Endothelial cell of umbilical vein (primary cell): ENCODE results near the gene EEFSEC. TPM values are rescaled to one million over a fixed set of nuclear protein-coding genes. Genes with fewer than 3 reads are reported as not detected.

Experiments
- BruUV-seq: library from RNA; stranded (reverse); fragments of 400-500 nt; replicated peaks from 2 replicates; lab custom pipeline; 2021; lab: Mats Ljungman, UMichigan
- CTCF ChIA-PET: fragments of 300-600, 350-600 bp; sonication (Branson Sonifier 250); formaldehyde crosslinking; loops from one replicate; lab custom pipeline; 2021; ENCODE audit warnings: antibody characterized with exemption, inconsistent platforms; lab: Charles Lee
- POLR2A ChIA-PET: fragments of 300-600, 350-600 bp; sonication (Branson Sonifier 250); formaldehyde crosslinking; loops from one replicate; lab custom pipeline; 2021; ENCODE audit warnings: antibody characterized with exemption, inconsistent platforms; lab: Charles Lee
- DNase-seq: peaks from one replicate; pipeline ENCODE4 v3.0.0-alpha.2; 2011; ENCODE audit warnings: low read depth, low spot score
- FAIRE-seq: peaks from 2 replicates; lab custom pipeline; 2011; peaks lifted over from hg19 to GRCh38; lab: Jason Lieb, UNC
- H2AFZ ChIP-seq: 2 replicates; pipeline ENCODE4 v1.6.0; 2012; ENCODE audit warnings: low read depth, low read length, control low read depth, inconsistent platforms
- H3K27ac ChIP-seq: 2 replicates; pipeline ENCODE4 v1.5.1; 2011; ENCODE audit warnings: low read depth, mild to moderate bottlenecking, control low read depth, low read length, moderate library complexity; ENCODE audit not compliant: insufficient read depth
- H3K27me3 ChIP-seq, 2 experiments: 2 replicates each; pipeline versions ENCODE4 v1.6.0 to v1.6.1; 2011; ENCODE audit warnings: low read length in 2 of 2, mixed read lengths in 1 of 2; ENCODE audit not compliant: control insufficient read depth in 2 of 2, insufficient read depth in 2 of 2
- H3K36me3 ChIP-seq, 2 experiments: 2 replicates in 1 of 2; 3 replicates in 1 of 2; pipeline ENCODE4 v1.5.1; 2011; ENCODE audit warnings: low read length in 2 of 2, mild to moderate bottlenecking in 1 of 2, moderate library complexity in 1 of 2; ENCODE audit not compliant: control insufficient read depth in 2 of 2, insufficient read depth in 2 of 2; ENCODE audit errors: extremely low read depth in 1 of 2
- H3K4me1 ChIP-seq: 3 replicates; pipeline ENCODE4 v1.5.1; 2011; ENCODE audit warnings: mild to moderate bottlenecking, low read length; ENCODE audit not compliant: control insufficient read depth, insufficient read depth; ENCODE audit errors: extremely low read depth
- H3K4me2 ChIP-seq: 2 replicates; pipeline ENCODE4 v1.6.1; 2011; ENCODE audit warnings: low read length, control low read depth, mixed read lengths; ENCODE audit not compliant: insufficient read depth
- H3K4me3 ChIP-seq, 3 experiments: fragments of 200-600 bp in 1 of 3; sonication (generic), shearing (Covaris generic) in 1 of 3; replicated peaks in 1 of 3; 2 replicates each; pipeline ENCODE4 v1.5.1; 2011 to 2016; ENCODE audit warnings: control low read depth in 3 of 3, low read length in 3 of 3, mild to moderate bottlenecking in 2 of 3, inconsistent platforms in 1 of 3, low read depth in 1 of 3, moderate library complexity in 1 of 3; ENCODE audit not compliant: insufficient read depth in 1 of 3
- H3K79me2 ChIP-seq: 2 replicates; pipeline ENCODE4 v1.6.0; 2012; ENCODE audit warnings: low read length, inconsistent platforms; ENCODE audit not compliant: control insufficient read depth, insufficient read depth
- H3K9ac ChIP-seq: replicated peaks from 2 replicates; pipeline ENCODE3; 2011; ENCODE audit warnings: low read length, control low read depth; ENCODE audit not compliant: insufficient read depth; ENCODE audit errors: extremely low read depth
- H3K9me1 ChIP-seq: replicated peaks from 3 replicates; pipeline ENCODE4 v1.6.0; 2011; ENCODE audit warnings: mild to moderate bottlenecking, low read length; ENCODE audit not compliant: control insufficient read depth, insufficient read depth; ENCODE audit errors: extremely low read depth
- H3K9me3 ChIP-seq: replicated peaks from 2 replicates; pipeline ENCODE4 v1.5.1; 2012; ENCODE audit warnings: low read length, inconsistent platforms; ENCODE audit not compliant: control insufficient read depth, insufficient read depth
- H4K20me1 ChIP-seq: replicated peaks from 2 replicates; pipeline ENCODE3; 2011; ENCODE audit warnings: mild to moderate bottlenecking, low read length; ENCODE audit not compliant: control insufficient read depth, insufficient read depth; ENCODE audit errors: extremely low read depth
- CTCF ChIP-seq, 2 donors: IDR thresholded peaks; 1 replicate in 1 of 2; 2 replicates in 1 of 2; pipeline ENCODE4 v1.5.1; 2011; ENCODE audit warnings: low read length in 2 of 2, mild to moderate bottlenecking in 2 of 2, moderate library complexity in 2 of 2, control low read depth in 1 of 2, inconsistent platforms in 1 of 2, low read depth in 1 of 2; ENCODE audit not compliant: insufficient read depth in 1 of 2; ENCODE audit errors: extremely low read depth in 1 of 2
- EZH2 ChIP-seq: IDR thresholded peaks from 2 replicates; pipeline ENCODE4 v1.6.1; 2012; ENCODE audit warnings: borderline replicate concordance, low read depth, mild to moderate bottlenecking, moderate library complexity, low read length, inconsistent platforms; ENCODE audit not compliant: severe bottlenecking
- FOS ChIP-seq: IDR thresholded peaks from 2 replicates; pipeline ENCODE4 v1.6.1; 2011; ENCODE audit warnings: mild to moderate bottlenecking, low read length, moderate library complexity, borderline replicate concordance; ENCODE audit not compliant: insufficient read depth
- GATA2 ChIP-seq: IDR thresholded peaks from 2 replicates; pipeline ENCODE4 v1.7.0; 2011; ENCODE audit warnings: low read depth, mild to moderate bottlenecking, moderate library complexity, mixed read lengths, low read length; ENCODE audit not compliant: insufficient read length, insufficient read depth
- JUN ChIP-seq: IDR thresholded peaks from 2 replicates; pipeline ENCODE4 v1.6.1; 2011; ENCODE audit warnings: borderline replicate concordance, low read depth; ENCODE audit not compliant: insufficient read length, insufficient read depth
- MYC ChIP-seq: IDR thresholded peaks from one replicate; pipeline ENCODE4 v1.6.1; 2011; ENCODE audit warnings: mild to moderate bottlenecking, low read depth, low read length
- POLR2A ChIP-seq: IDR thresholded peaks from 2 replicates; pipeline ENCODE4 v1.6.1; 2012; ENCODE audit warnings: low read depth, mild to moderate bottlenecking, control low read depth, low read length
- POLR2AphosphoS5 ChIP-seq: IDR thresholded peaks from 2 replicates; pipeline ENCODE4 v1.6.1; 2012; ENCODE audit warnings: low read depth, mild to moderate bottlenecking, control low read depth, low read length, moderate library complexity; ENCODE audit not compliant: insufficient read depth
- dilution Hi-C: fragments of 300-500 bp; cut with MboI; formaldehyde crosslinking; loops from one replicate; pipeline ENCODE4 v1.15.0; 2019; ENCODE audit warnings: low sequenced_read_pairs; ENCODE audit not compliant: extremely low pct_ligation_motif_present
- intact Hi-C: fragments of 100-400 bp; cut with micrococcal nuclease; formaldehyde crosslinking; loops from one replicate; pipeline ENCODE4 v1.10.0; 2022
- polyA plus RNA-seq, 4 experiments: library from polyadenylated mRNA; depleted of rRNA in 3 of 4; stranded (reverse) in 3 of 4; unstranded in 1 of 4; fragments of >200 nt; gene quantifications; 2 replicates each; pipeline versions ENCODE4 v1.2.1 to v1.2.3, GENCODE V29; 2011 to 2012; ENCODE audit warnings: missing spikeins in 1 of 4
- total RNA-seq: library from RNA; stranded (reverse); gene quantifications from 2 replicates; pipeline ENCODE4 v1.2.3, GENCODE V29; 2021
- TF ChIP-seq, protein P1 (sequence below): IDR thresholded peaks from 2 replicates; pipeline ENCODE4 v1.6.1; 2011; ENCODE audit not compliant: insufficient read depth, insufficient read length

EEFSEC gene
- total and polyA plus RNA-seq, 2 donors (not counting 3 experiments of a cell fraction or from before 2014, with no cell fraction given): 13.1 to 14.5 TPM

DNA sequence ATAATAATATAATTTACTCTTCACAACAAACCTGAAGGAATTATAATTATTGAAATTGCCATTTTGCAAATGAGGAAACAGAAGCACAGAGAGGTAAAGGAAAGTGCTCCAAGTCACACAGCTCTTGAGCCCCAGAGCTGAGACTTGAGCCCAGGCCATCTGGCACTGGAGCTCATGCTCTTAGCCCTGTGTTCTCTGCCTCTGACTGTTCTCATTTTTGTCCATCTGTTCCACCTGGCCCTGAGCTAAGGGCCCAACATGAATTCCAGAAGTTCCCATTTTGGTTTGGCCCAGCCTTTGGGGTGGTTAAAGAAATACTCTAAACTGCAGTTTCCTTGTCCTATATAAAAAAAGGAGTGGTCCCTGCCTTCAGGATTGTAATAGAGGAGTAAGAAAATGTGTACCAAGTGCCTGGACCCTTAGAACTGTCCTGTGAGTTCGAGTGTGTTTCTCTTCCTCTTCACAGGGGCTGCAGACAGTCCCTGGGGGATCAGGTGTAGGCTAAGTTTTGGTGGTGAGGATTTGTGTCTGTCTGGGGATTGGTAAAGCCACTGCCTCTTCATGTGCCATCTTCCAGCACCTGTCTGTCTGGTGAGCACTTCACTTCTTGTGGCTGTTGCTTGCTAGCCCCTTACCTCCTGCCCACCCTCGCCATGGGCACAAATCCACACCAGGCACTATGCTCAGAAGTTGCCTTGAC is 221.6 kb downstream of the EEFSEC start:
- Histone ChIP-seq H3K9ac (no peak overlapping the region), H3K9me3 (no peaks in the 10 kb centered on the region), H3K4me3 (no peak overlapping the region), H3K4me2 (no peak overlapping the region), H4K20me1 (no peaks in the 10 kb centered on the region), H3K27me3 (no peaks in the 10 kb centered on the region), H3K9me1 (no peaks in the 10 kb centered on the region), H3K4me1 (no peaks in the 10 kb centered on the region), H3K36me3 (no peaks in the 10 kb centered on the region), H3K27ac (no peak overlapping the region), H2AFZ (no peak overlapping the region), H3K79me2 (no peaks in the 10 kb centered on the region)
- no peak for FAIRE-seq
- dilution Hi-C loops (no loop called here), intact Hi-C loops (no loop called here)
- DNase-seq: no peak
- ChIA-PET CTCF (interaction anchor here (1.2 kb wide), 1 partner anchor 11 kb away, joined by 3 read pairs; no protein-coding TSS in a partner anchor), POLR2A (no interaction called here)
- TF ChIP-seq EZH2: no peak
- TF ChIP-seq MYC: no peak
- no peak for TF ChIP-seq POLR2AphosphoS5
- TF ChIP-seq CTCF (IDR thresholded peaks at IDR 0.05; ENCODE audit: extremely low read depth in 1 of 2, insufficient read depth in 1 of 2, low read depth in 1 of 2, low read length in 2 of 2): no peak
- TF ChIP-seq JUN: no peak
- TF ChIP-seq POLR2A: no peak
- no peak for TF ChIP-seq FOS
- TF ChIP-seq GATA2: no peak
- TF ChIP-seq, protein P1, sequence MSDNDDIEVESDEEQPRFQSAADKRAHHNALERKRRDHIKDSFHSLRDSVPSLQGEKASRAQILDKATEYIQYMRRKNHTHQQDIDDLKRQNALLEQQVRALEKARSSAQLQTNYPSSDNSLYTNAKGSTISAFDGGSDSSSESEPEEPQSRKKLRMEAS: no peak
- no TSS peak for BruUV-seq
